K562 treated with DMSO at 1 percent for 4 hours (cell line): Measurements from ENCODE around the gene AKT3. TPM values are rescaled to one million over a fixed set of nuclear protein-coding genes. Genes with fewer than 3 reads are reported as not detected.

Experiments
- total RNA-seq: library from RNA; unstranded; fragments of 300-600 nt; gene quantifications from 2 replicates; pipeline ENCODE4 v1.2.3, GENCODE V29; 2022; ENCODE audit not compliant: insufficient read depth

AKT3 gene
- total RNA-seq = 0.07 TPM in 1 of 2 replicates, not detected in the other

GRCh38 chr1:243850202-243850451 lies at the start of gene AKT3:
Gene AKT3 (minus strand): TSS chr1:243850243. CDS start chr1:243843170, 7,073 bp downstream.

Other genes starting within 250 kb of the AKT3 start
- gene ZBTB18, start 201.0 kb upstream of the AKT3 start, total RNA-seq = 1.1 and 1.8 TPM in 2 replicates